IPS DF 19.7 (cell line): ENCODE data around the gene GFOD1.

Experiments
- DNase-seq: peaks from one replicate; pipeline ENCODE4 v3.0.0-alpha.2; 2013; ENCODE audit warnings: low read depth, low spot score

Gene GFOD1

GRCh38 chr6:13487122-13488014 is at the start of gene GFOD1:
Gene GFOD1 (minus strand): TSS chr6:13487600. CDS start chr6:13486890, 710 bp downstream.
- peak; percentile 52 for DNase-seq

- no peak for DNase-seq
Measured at GRCh38 chr6:13536796-13537526, 49.6 kb upstream of the GFOD1 start.

- DNase-seq = no peak
Measured at GRCh38 chr6:13535306-13535705, 47.9 kb upstream of the GFOD1 start.

GRCh38 chr6:13534536-13534935 is 47.1 kb upstream of the GFOD1 start:
- DNase-seq = no peak

GRCh38 chr6:13531956-13532355 is 44.6 kb upstream of the GFOD1 start:
- DNase-seq = no peak

GRCh38 chr6:13528777-13529343 is 41.5 kb upstream of the GFOD1 start:
- DNase-seq = no peak

- DNase-seq = no peak
Measured at GRCh38 chr6:13528232-13528631, 40.8 kb upstream of the GFOD1 start.

- DNase-seq = no peak
Measured at GRCh38 chr6:13527671-13528056, 40.3 kb upstream of the GFOD1 start.

GRCh38 chr6:13526727-13527670 is 39.6 kb upstream of the GFOD1 start:
- DNase-seq = no peak

GRCh38 chr6:13526357-13526726 is 38.9 kb upstream of the GFOD1 start:
- DNase-seq = no peak

GRCh38 chr6:13524801-13525508 is 37.6 kb upstream of the GFOD1 start:
- no peak for DNase-seq

GRCh38 chr6:13523826-13524622 is 36.6 kb upstream of the GFOD1 start:
- no peak for DNase-seq

GRCh38 chr6:13522656-13523055 is 35.3 kb upstream of the GFOD1 start:
- DNase-seq = no peak

GRCh38 chr6:13519839-13520238 is 32.4 kb upstream of the GFOD1 start:
- no peak for DNase-seq

- DNase-seq = no peak
Measured at GRCh38 chr6:13517116-13517515, 29.7 kb upstream of the GFOD1 start.

GRCh38 chr6:13515912-13516311 is 28.5 kb upstream of the GFOD1 start:
- DNase-seq = no peak

GRCh38 chr6:13513626-13514502 is 26.5 kb upstream of the GFOD1 start:
- no peak for DNase-seq

GRCh38 chr6:13512900-13513299 is 25.5 kb upstream of the GFOD1 start:
- DNase-seq = no peak
